Endothelial cell of umbilical vein (primary cell): ENCODE measurements around the gene TMEM167A. TPM values are rescaled to one million over a fixed set of nuclear protein-coding genes. Genes with fewer than 3 reads are reported as not detected.

ENCODE experiments used
- BruUV-seq: library from RNA; stranded (reverse); fragments of 400-500 nt; replicated peaks from 2 replicates; lab custom pipeline; 2021; lab: Mats Ljungman, UMichigan
- CTCF ChIA-PET: fragments of 300-600, 350-600 bp; sonication (Branson Sonifier 250); formaldehyde crosslinking; loops from one replicate; lab custom pipeline; 2021; ENCODE audit warnings: antibody characterized with exemption, inconsistent platforms; lab: Charles Lee
- POLR2A ChIA-PET: fragments of 300-600, 350-600 bp; sonication (Branson Sonifier 250); formaldehyde crosslinking; loops from one replicate; lab custom pipeline; 2021; ENCODE audit warnings: antibody characterized with exemption, inconsistent platforms; lab: Charles Lee
- DNase-seq: peaks from one replicate; pipeline ENCODE4 v3.0.0-alpha.2; 2011; ENCODE audit warnings: low read depth, low spot score
- FAIRE-seq: peaks from 2 replicates; lab custom pipeline; 2011; peaks lifted over from hg19 to GRCh38; lab: Jason Lieb, UNC
- H2AFZ ChIP-seq: 2 replicates; pipeline ENCODE4 v1.6.0; 2012; ENCODE audit warnings: low read depth, low read length, control low read depth, inconsistent platforms
- H3K27ac ChIP-seq: 2 replicates; pipeline ENCODE4 v1.5.1; 2011; ENCODE audit warnings: low read depth, mild to moderate bottlenecking, control low read depth, low read length, moderate library complexity; ENCODE audit not compliant: insufficient read depth
- H3K27me3 ChIP-seq, 2 experiments: 2 replicates each; pipeline versions ENCODE4 v1.6.0 to v1.6.1; 2011; ENCODE audit warnings: low read length in 2 of 2, mixed read lengths in 1 of 2; ENCODE audit not compliant: control insufficient read depth in 2 of 2, insufficient read depth in 2 of 2
- H3K36me3 ChIP-seq, 2 experiments: 2 replicates in 1 of 2; 3 replicates in 1 of 2; pipeline ENCODE4 v1.5.1; 2011; ENCODE audit warnings: low read length in 2 of 2, mild to moderate bottlenecking in 1 of 2, moderate library complexity in 1 of 2; ENCODE audit not compliant: control insufficient read depth in 2 of 2, insufficient read depth in 2 of 2; ENCODE audit errors: extremely low read depth in 1 of 2
- H3K4me1 ChIP-seq: 3 replicates; pipeline ENCODE4 v1.5.1; 2011; ENCODE audit warnings: mild to moderate bottlenecking, low read length; ENCODE audit not compliant: control insufficient read depth, insufficient read depth; ENCODE audit errors: extremely low read depth
- H3K4me2 ChIP-seq: 2 replicates; pipeline ENCODE4 v1.6.1; 2011; ENCODE audit warnings: low read length, control low read depth, mixed read lengths; ENCODE audit not compliant: insufficient read depth
- H3K4me3 ChIP-seq, 3 experiments: fragments of 200-600 bp in 1 of 3; sonication (generic), shearing (Covaris generic) in 1 of 3; replicated peaks in 1 of 3; 2 replicates each; pipeline ENCODE4 v1.5.1; 2011 to 2016; ENCODE audit warnings: control low read depth in 3 of 3, low read length in 3 of 3, mild to moderate bottlenecking in 2 of 3, inconsistent platforms in 1 of 3, low read depth in 1 of 3, moderate library complexity in 1 of 3; ENCODE audit not compliant: insufficient read depth in 1 of 3
- H3K79me2 ChIP-seq: 2 replicates; pipeline ENCODE4 v1.6.0; 2012; ENCODE audit warnings: low read length, inconsistent platforms; ENCODE audit not compliant: control insufficient read depth, insufficient read depth
- H3K9ac ChIP-seq: replicated peaks from 2 replicates; pipeline ENCODE3; 2011; ENCODE audit warnings: low read length, control low read depth; ENCODE audit not compliant: insufficient read depth; ENCODE audit errors: extremely low read depth
- H3K9me1 ChIP-seq: replicated peaks from 3 replicates; pipeline ENCODE4 v1.6.0; 2011; ENCODE audit warnings: mild to moderate bottlenecking, low read length; ENCODE audit not compliant: control insufficient read depth, insufficient read depth; ENCODE audit errors: extremely low read depth
- H3K9me3 ChIP-seq: replicated peaks from 2 replicates; pipeline ENCODE4 v1.5.1; 2012; ENCODE audit warnings: low read length, inconsistent platforms; ENCODE audit not compliant: control insufficient read depth, insufficient read depth
- H4K20me1 ChIP-seq: replicated peaks from 2 replicates; pipeline ENCODE3; 2011; ENCODE audit warnings: mild to moderate bottlenecking, low read length; ENCODE audit not compliant: control insufficient read depth, insufficient read depth; ENCODE audit errors: extremely low read depth
- EZH2 ChIP-seq: IDR thresholded peaks from 2 replicates; pipeline ENCODE4 v1.6.1; 2012; ENCODE audit warnings: borderline replicate concordance, low read depth, mild to moderate bottlenecking, moderate library complexity, low read length, inconsistent platforms; ENCODE audit not compliant: severe bottlenecking
- FOS ChIP-seq: IDR thresholded peaks from 2 replicates; pipeline ENCODE4 v1.6.1; 2011; ENCODE audit warnings: mild to moderate bottlenecking, low read length, moderate library complexity, borderline replicate concordance; ENCODE audit not compliant: insufficient read depth
- GATA2 ChIP-seq: IDR thresholded peaks from 2 replicates; pipeline ENCODE4 v1.7.0; 2011; ENCODE audit warnings: low read depth, mild to moderate bottlenecking, moderate library complexity, mixed read lengths, low read length; ENCODE audit not compliant: insufficient read length, insufficient read depth
- JUN ChIP-seq: IDR thresholded peaks from 2 replicates; pipeline ENCODE4 v1.6.1; 2011; ENCODE audit warnings: borderline replicate concordance, low read depth; ENCODE audit not compliant: insufficient read length, insufficient read depth
- MYC ChIP-seq: IDR thresholded peaks from one replicate; pipeline ENCODE4 v1.6.1; 2011; ENCODE audit warnings: mild to moderate bottlenecking, low read depth, low read length
- POLR2A ChIP-seq: IDR thresholded peaks from 2 replicates; pipeline ENCODE4 v1.6.1; 2012; ENCODE audit warnings: low read depth, mild to moderate bottlenecking, control low read depth, low read length
- POLR2AphosphoS5 ChIP-seq: IDR thresholded peaks from 2 replicates; pipeline ENCODE4 v1.6.1; 2012; ENCODE audit warnings: low read depth, mild to moderate bottlenecking, control low read depth, low read length, moderate library complexity; ENCODE audit not compliant: insufficient read depth
- dilution Hi-C: fragments of 300-500 bp; cut with MboI; formaldehyde crosslinking; loops from one replicate; pipeline ENCODE4 v1.15.0; 2019; ENCODE audit warnings: low sequenced_read_pairs; ENCODE audit not compliant: extremely low pct_ligation_motif_present
- intact Hi-C: fragments of 100-400 bp; cut with micrococcal nuclease; formaldehyde crosslinking; loops from one replicate; pipeline ENCODE4 v1.10.0; 2022
- polyA plus RNA-seq, 4 experiments: library from polyadenylated mRNA; depleted of rRNA in 3 of 4; stranded (reverse) in 3 of 4; unstranded in 1 of 4; fragments of >200 nt; gene quantifications; 2 replicates each; pipeline versions ENCODE4 v1.2.1 to v1.2.3, GENCODE V29; 2011 to 2012; ENCODE audit warnings: missing spikeins in 1 of 4
- total RNA-seq: library from RNA; stranded (reverse); gene quantifications from 2 replicates; pipeline ENCODE4 v1.2.3, GENCODE V29; 2021
- TF ChIP-seq, protein P1 (sequence below), 2 donors: IDR thresholded peaks; 1 replicate in 1 of 2; 2 replicates in 1 of 2; pipeline ENCODE4 v1.5.1; 2011; ENCODE audit warnings: low read length in 2 of 2, mild to moderate bottlenecking in 2 of 2, moderate library complexity in 2 of 2, control low read depth in 1 of 2, inconsistent platforms in 1 of 2, low read depth in 1 of 2; ENCODE audit not compliant: insufficient read depth in 1 of 2; ENCODE audit errors: extremely low read depth in 1 of 2
- TF ChIP-seq, protein P2 (sequence below): IDR thresholded peaks from 2 replicates; pipeline ENCODE4 v1.6.1; 2011; ENCODE audit not compliant: insufficient read depth, insufficient read length

Gene TMEM167A
- total and polyA plus RNA-seq, 2 donors (not counting 3 experiments of a cell fraction or from before 2014, with no cell fraction given) = 20.2 to 64.4 TPM

DNA sequence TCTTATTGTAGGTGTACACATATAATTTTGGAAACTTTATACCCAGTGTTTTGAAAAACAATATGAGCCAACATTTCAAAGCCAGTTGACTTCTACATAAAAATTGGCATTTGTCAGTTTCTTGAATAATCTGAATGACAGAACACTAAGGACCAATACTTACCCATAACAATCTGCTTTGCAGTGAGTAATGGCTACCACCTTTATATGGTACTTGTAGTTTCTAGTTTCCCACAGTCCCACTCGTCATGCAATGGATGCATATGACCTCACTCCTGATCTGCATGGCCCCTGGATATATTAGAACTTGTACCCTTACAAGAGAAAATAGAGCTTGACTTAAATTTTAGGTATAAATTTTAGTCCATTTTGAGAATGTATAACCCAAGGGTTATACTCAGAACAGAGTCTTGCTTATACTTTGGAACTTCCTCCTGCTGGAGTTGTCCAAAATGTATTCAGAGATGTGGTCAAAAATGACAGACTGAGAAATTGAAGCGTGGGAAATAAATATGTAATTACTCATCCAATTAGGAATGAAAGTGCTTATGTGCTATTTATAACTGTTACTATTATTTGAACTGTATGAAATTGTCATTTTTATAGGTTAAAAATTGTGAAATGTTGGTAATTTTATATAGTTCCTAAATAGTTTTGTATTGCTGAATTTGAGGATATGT, 19.6 kb upstream of the TMEM167A start:
- Histone ChIP-seq H3K36me3 (no peaks in the 10 kb centered on the region), H3K9ac (no peak overlapping the region), H3K27me3 (peaks cover 15 to 31% of the 10 kb centered on the region in 2 experiments), H3K27ac (no peak overlapping the region), H3K9me3 (no peaks in the 10 kb centered on the region), H3K4me1 (peaks cover 16% of the 10 kb centered on the region), H2AFZ (no peak overlapping the region), H3K4me2 (peak overlapping the region; percentile 49), H4K20me1 (peaks cover 5% of the 10 kb centered on the region), H3K4me3 (no peak overlapping the region), H3K9me1 (no peaks in the 10 kb centered on the region), H3K79me2 (no peaks in the 10 kb centered on the region)
- dilution Hi-C loops (no loop called here), intact Hi-C loops (loop anchor here (1.0 to 10.0 kb wide), 3 partner anchors 19 to 376 kb away; partner anchors contain the start of genes TMEM167A, VCAN and XRCC4)
- DNase-seq (no peak), FAIRE-seq (no peak)
- BruUV-seq = no TSS peak
- TF ChIP-seq GATA2 (no peak), POLR2AphosphoS5 (no peak), MYC (no peak), EZH2 (no peak), JUN (no peak), FOS (no peak), POLR2A (no peak)
- TF ChIP-seq, protein P1, sequence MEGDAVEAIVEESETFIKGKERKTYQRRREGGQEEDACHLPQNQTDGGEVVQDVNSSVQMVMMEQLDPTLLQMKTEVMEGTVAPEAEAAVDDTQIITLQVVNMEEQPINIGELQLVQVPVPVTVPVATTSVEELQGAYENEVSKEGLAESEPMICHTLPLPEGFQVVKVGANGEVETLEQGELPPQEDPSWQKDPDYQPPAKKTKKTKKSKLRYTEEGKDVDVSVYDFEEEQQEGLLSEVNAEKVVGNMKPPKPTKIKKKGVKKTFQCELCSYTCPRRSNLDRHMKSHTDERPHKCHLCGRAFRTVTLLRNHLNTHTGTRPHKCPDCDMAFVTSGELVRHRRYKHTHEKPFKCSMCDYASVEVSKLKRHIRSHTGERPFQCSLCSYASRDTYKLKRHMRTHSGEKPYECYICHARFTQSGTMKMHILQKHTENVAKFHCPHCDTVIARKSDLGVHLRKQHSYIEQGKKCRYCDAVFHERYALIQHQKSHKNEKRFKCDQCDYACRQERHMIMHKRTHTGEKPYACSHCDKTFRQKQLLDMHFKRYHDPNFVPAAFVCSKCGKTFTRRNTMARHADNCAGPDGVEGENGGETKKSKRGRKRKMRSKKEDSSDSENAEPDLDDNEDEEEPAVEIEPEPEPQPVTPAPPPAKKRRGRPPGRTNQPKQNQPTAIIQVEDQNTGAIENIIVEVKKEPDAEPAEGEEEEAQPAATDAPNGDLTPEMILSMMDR (IDR thresholded peaks at IDR 0.05; ENCODE audit: extremely low read depth in 1 of 2, insufficient read depth in 1 of 2, low read depth in 1 of 2, low read length in 2 of 2) = no peak
- TF ChIP-seq, protein P2, sequence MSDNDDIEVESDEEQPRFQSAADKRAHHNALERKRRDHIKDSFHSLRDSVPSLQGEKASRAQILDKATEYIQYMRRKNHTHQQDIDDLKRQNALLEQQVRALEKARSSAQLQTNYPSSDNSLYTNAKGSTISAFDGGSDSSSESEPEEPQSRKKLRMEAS = no peak
- ChIA-PET POLR2A (no interaction called here), CTCF (no interaction called here)
